Uterus (tissue), 4 donors: ENCODE results near the gene PTPRM. TPM values are rescaled to one million over a fixed set of nuclear protein-coding genes. Genes with fewer than 3 reads are reported as not detected.

Experiments
- DNase-seq, 2 donors: peaks; one replicate each; pipeline ENCODE4 v3.0.0-alpha.2; 2019 to 2020
- H3K27ac ChIP-seq, 2 donors: fragments of 200-600 bp; sonication (generic); 1 replicate in 1 of 2; 2 replicates in 1 of 2; pipeline ENCODE4 v1.5.1; 2016 to 2018
- H3K27me3 ChIP-seq, 2 donors: fragments of 200-600 bp; sonication (generic); one replicate each; pipeline ENCODE4 v1.5.1; 2018 to 2019; ENCODE audit warnings: control low read depth in 1 of 2
- H3K36me3 ChIP-seq, 2 donors: fragments of 200-600 bp; sonication (generic); one replicate each; pipeline ENCODE4 v1.5.1; 2019; ENCODE audit warnings: control low read depth in 1 of 2
- H3K4me1 ChIP-seq, 2 donors: fragments of 200-600 bp; sonication (generic); one replicate each; pipeline ENCODE4 v1.5.1; 2018 to 2019; ENCODE audit warnings: control low read depth in 1 of 2
- H3K4me3 ChIP-seq, 2 donors: fragments of 200-600 bp; sonication (generic); 1 replicate in 1 of 2; 2 replicates in 1 of 2; pipeline ENCODE4 v1.5.1; 2018 to 2019; ENCODE audit warnings: mild to moderate bottlenecking in 1 of 2
- H3K9me3 ChIP-seq, 2 donors: fragments of 200-600 bp; sonication (generic); one replicate each; pipeline ENCODE4 v1.5.1; 2019; ENCODE audit warnings: control low read depth in 1 of 2
- CTCF ChIP-seq, 4 experiments: fragments of 200-600 bp in 2 of 4; fragments of 450-650 bp in 2 of 4; sonication (generic) in 2 of 4; IDR thresholded peaks; one replicate each; pipeline ENCODE4 v1.5.1; 2016 to 2019; ENCODE audit warnings: antibody characterized with exemption in 4 of 4, mild to moderate bottlenecking in 2 of 4, moderate library complexity in 1 of 4
- POLR2A ChIP-seq, 2 donors: fragments of 450-650 bp; IDR thresholded peaks; one replicate each; pipeline ENCODE4 v1.6.1; 2016; ENCODE audit warnings: antibody characterized with exemption in 2 of 2, mild to moderate bottlenecking in 1 of 2, moderate library complexity in 1 of 2
- intact Hi-C: fragments of 100-400 bp; cut with DNase I; formaldehyde crosslinking; loops from one replicate; pipeline ENCODE4 v1.15.1; 2023; ENCODE audit warnings: low total_unique reads
- total RNA-seq, 4 donors: library from RNA; depleted of rRNA in 3 of 4; stranded (reverse); fragments of >200 nt in 3 of 4; gene quantifications; one replicate each; pipeline versions ENCODE4 v1.1.0 to v1.2.4, GENCODE V29; 2014 to 2023
- donor health status: DM: yes; HTN: yes; CAD: no.

The PTPRM gene
- total RNA-seq, 4 donors from 2014 or later, result 62.0 to 127 (median 85.7) TPM

GRCh38 chr18:7946734-7947377 lies 379.7 kb downstream of the PTPRM start:
- intact Hi-C loops, result no loop called here
- TF ChIP-seq POLR2A (IDR thresholded peaks at IDR 0.05) (no peak), CTCF (IDR thresholded peaks at IDR 0.05) (no peak)
- H3K9me3 ChIP-seq, result no peaks in the 10 kb centered on the region

GRCh38 chr18:7950380-7951136 lies 383.4 kb downstream of the PTPRM start:
- Histone ChIP-seq H3K9me3 (no peaks in the 10 kb centered on the region), H3K4me3 (no peak overlapping the region), H3K27ac (no peak overlapping the region), H3K36me3 (no peaks in the 10 kb centered on the region), H3K4me1 (no peaks in the 10 kb centered on the region), H3K27me3 (no peaks in the 10 kb centered on the region)
- intact Hi-C loops, result no loop called here
- no peak for DNase-seq
- no peak for TF ChIP-seq POLR2A (IDR thresholded peaks at IDR 0.05)
- TF ChIP-seq CTCF (IDR thresholded peaks at IDR 0.05), result no peak

More at GRCh38 chr18:7946734-7947377, 379.7 kb downstream of the PTPRM start:
- Histone ChIP-seq H3K36me3 (no peaks in the 10 kb centered on the region), H3K27ac (peak overlapping the region; percentile 59 to 80), H3K4me1 (no peaks in the 10 kb centered on the region), H3K4me3 (peak overlapping the region in 1 of 2 donors; percentile 16), H3K27me3 (no peaks in the 10 kb centered on the region)
- no peak for DNase-seq

GRCh38 chr18:7953095-7953958 lies 386.2 kb downstream of the PTPRM start:
- no peaks in the 10 kb centered on the region for H3K4me1 ChIP-seq
- H3K27ac ChIP-seq, result no peak overlapping the region
- TF ChIP-seq POLR2A (IDR thresholded peaks at IDR 0.05) (no peak), CTCF (IDR thresholded peaks at IDR 0.05) (no peak)
- DNase-seq, result no peak
- no peaks in the 10 kb centered on the region for H3K27me3 ChIP-seq
- H3K4me3 ChIP-seq, result no peak overlapping the region
- intact Hi-C loops, result no loop called here
- no peaks in the 10 kb centered on the region for H3K36me3 ChIP-seq
- no peaks in the 10 kb centered on the region for H3K9me3 ChIP-seq

- Histone ChIP-seq H3K27ac (no peak overlapping the region), H3K36me3 (no peaks in the 10 kb centered on the region)
- TF ChIP-seq CTCF (IDR thresholded peaks at IDR 0.05) (no peak), POLR2A (IDR thresholded peaks at IDR 0.05) (no peak)
Measured at GRCh38 chr18:7954238-7954637, 387.1 kb downstream of the PTPRM start.

More at GRCh38 chr18:7954238-7954637, 387.1 kb downstream of the PTPRM start:
- Histone ChIP-seq H3K4me3 (no peak overlapping the region), H3K4me1 (no peaks in the 10 kb centered on the region), H3K27me3 (no peaks in the 10 kb centered on the region), H3K9me3 (no peaks in the 10 kb centered on the region)
- DNase-seq, result no peak
- intact Hi-C loops, result no loop called here
